K562 (cell line): ENCODE data around the gene CDKL5. TPM values are rescaled to one million over a fixed set of nuclear protein-coding genes. Genes with fewer than 3 reads are reported as not detected.

ENCODE experiments used
- ATAC-seq: fragments of 200-7000 bp; cut with Tn5 transposase; 3 replicates; pipeline ENCODE4 v1.9.1; 2020; ENCODE audit warnings: moderate library complexity
- BruUV-seq: library from RNA; stranded (reverse); fragments of 400-500 nt; replicated peaks from 2 replicates; lab custom pipeline; 2021; lab: Mats Ljungman, UMichigan
- CTCF ChIA-PET: fragments of 300-600 bp; formaldehyde crosslinking; extraction: SDS; loops from one replicate; lab custom pipeline; 2021; ENCODE audit warnings: low intra/inter-chr PET ratio; lab: Yijun Ruan, JAX
- POLR2A ChIA-PET: fragments of 300-600, 350-650 bp; sonication (Branson Sonifier 250); formaldehyde crosslinking; extraction: SDS; loops from one replicate; lab custom pipeline; 2021; ENCODE audit warnings: antibody characterized with exemption, inconsistent platforms; lab: Yijun Ruan, JAX
- DNase-seq, 4 experiments: peaks; one replicate each; pipeline versions ENCODE4 v3.0.0 to v3.0.0-alpha.2; 2011 to 2018; ENCODE audit warnings: low spot score in 3 of 4, mixed read lengths in 3 of 4; ENCODE audit errors: extremely low read depth in 1 of 4
- FAIRE-seq: peaks from 2 replicates; lab custom pipeline; 2011; peaks lifted over from hg19 to GRCh38; lab: Jason Lieb, UNC
- H2AFZ ChIP-seq: 2 replicates; pipeline ENCODE4 v1.6.0; 2011; ENCODE audit warnings: low read depth, low read length, control low read depth, inconsistent platforms
- H3K27ac ChIP-seq: fragments of 200-600 bp; 3 replicates; pipeline ENCODE4 v1.8.0; 2011; ENCODE audit warnings: low read depth, mild to moderate bottlenecking, control low read depth, inconsistent platforms, low read length, moderate library complexity, mixed read lengths; ENCODE audit errors: extremely low read depth
- H3K27me3 ChIP-seq, 2 experiments: fragments of 300-600 bp in 1 of 2; 2 replicates in 1 of 2; 3 replicates in 1 of 2; pipeline versions ENCODE4 v1.6.0 to v1.8.0; 2011; ENCODE audit warnings: inconsistent platforms in 2 of 2, low read length in 2 of 2, mild to moderate bottlenecking in 1 of 2, mixed read lengths in 1 of 2, moderate library complexity in 1 of 2; ENCODE audit not compliant: control insufficient read depth in 2 of 2, insufficient read depth in 2 of 2
- H3K36me3 ChIP-seq: fragments of 300-600 bp; 3 replicates; pipeline ENCODE4 v1.8.0; 2011; ENCODE audit warnings: mild to moderate bottlenecking, low read length, inconsistent platforms; ENCODE audit not compliant: control insufficient read depth, insufficient read depth
- H3K4me1 ChIP-seq, 2 experiments: fragments of 200-600 bp in 1 of 2; replicated peaks in 1 of 2; 2 replicates in 1 of 2; 3 replicates in 1 of 2; pipeline versions ENCODE4 v1.5.1 to v1.8.0; 2011; ENCODE audit warnings: inconsistent platforms in 2 of 2, low read length in 2 of 2, mild to moderate bottlenecking in 1 of 2, mixed read lengths in 1 of 2, moderate library complexity in 1 of 2; ENCODE audit not compliant: control insufficient read depth in 2 of 2, insufficient read depth in 2 of 2
- H3K4me2 ChIP-seq: 2 replicates; pipeline ENCODE4 v1.6.1; 2011; ENCODE audit warnings: low read length, control low read depth, inconsistent platforms, mixed read lengths; ENCODE audit not compliant: insufficient read depth
- H3K4me3 ChIP-seq: fragments of 200-600 bp; sonication (generic), shearing (Covaris generic); 2 replicates; pipeline ENCODE4 v1.5.1; 2016; ENCODE audit warnings: control low read depth, inconsistent platforms
- H3K79me2 ChIP-seq: fragments of 200-600 bp; 3 replicates; pipeline ENCODE4 v1.8.0; 2011; ENCODE audit warnings: low read length, inconsistent platforms; ENCODE audit not compliant: control insufficient read depth, insufficient read depth
- H3K9ac ChIP-seq, 2 experiments: 2 replicates each; pipeline versions ENCODE4 v1.6.0 to v1.6.1; 2011; ENCODE audit warnings: low read depth in 2 of 2, low read length in 2 of 2, control low read depth in 1 of 2, inconsistent platforms in 1 of 2, mild to moderate bottlenecking in 1 of 2, mixed read lengths in 1 of 2; ENCODE audit not compliant: insufficient read depth in 1 of 2
- H3K9me1 ChIP-seq: one replicate; pipeline ENCODE4 v1.6.0; 2011; ENCODE audit warnings: inconsistent platforms, mild to moderate bottlenecking, low read length, moderate library complexity; ENCODE audit not compliant: control insufficient read depth, insufficient read depth
- H3K9me3 ChIP-seq: replicated peaks from 2 replicates; pipeline ENCODE4 v1.5.1; 2011; ENCODE audit warnings: low read depth, low read length, inconsistent platforms; ENCODE audit not compliant: control insufficient read depth, insufficient read depth
- H4K20me1 ChIP-seq: replicated peaks from 2 replicates; pipeline ENCODE4 v1.6.1; 2011; ENCODE audit warnings: low read length, inconsistent platforms, mixed read lengths; ENCODE audit not compliant: control insufficient read depth, insufficient read depth
- CCNT2 ChIP-seq: IDR thresholded peaks from 2 replicates; pipeline ENCODE4 v1.6.1; 2011; ENCODE audit warnings: borderline replicate concordance, low read depth, mild to moderate bottlenecking, moderate library complexity, mixed read lengths, low read length; ENCODE audit not compliant: insufficient read length; ENCODE audit errors: extremely low read depth
- CHD2 ChIP-seq: IDR thresholded peaks from 2 replicates; pipeline ENCODE4 v1.6.1; 2011; ENCODE audit warnings: low read depth, low read length
- HDAC6 ChIP-seq: IDR thresholded peaks from 2 replicates; pipeline ENCODE4 v1.6.1; 2012; ENCODE audit warnings: low read depth, mild to moderate bottlenecking, control low read depth, inconsistent platforms, low read length, moderate library complexity
- IFI16 ChIP-seq: fragments of 250-450 bp; sonication (Bioruptor Pico); IDR thresholded peaks from 2 replicates; pipeline ENCODE4 v2.1.2; 2022; ENCODE audit warnings: mild to moderate bottlenecking, inconsistent platforms
- JUND ChIP-seq, 2 experiments: IDR thresholded peaks; 2 replicates in 1 of 2; 3 replicates in 1 of 2; pipeline ENCODE4 v1.6.1; 2011; ENCODE audit warnings: borderline replicate concordance in 2 of 2, low read depth in 2 of 2, low read length in 2 of 2, improper control_type of control experiment in 1 of 2, missing biosample characterization in 1 of 2, missing genetic modification characterization in 1 of 2, missing genetic modification reagents in 1 of 2
- KDM2B ChIP-seq: fragments of 250-450 bp; sonication (Bioruptor Pico); IDR thresholded peaks from 2 replicates; pipeline ENCODE4 v1.8.0; 2021; ENCODE audit warnings: mild to moderate bottlenecking, moderate library complexity
- MTA2 ChIP-seq: fragments of 450-650 bp; IDR thresholded peaks from 2 replicates; pipeline ENCODE4 v1.6.1; 2016; ENCODE audit warnings: low read depth
- NR3C1 ChIP-seq: sonication (generic); formaldehyde crosslinking; IDR thresholded peaks from 2 replicates; pipeline ENCODE4 v1.8.1; 2022; ENCODE audit warnings: missing genetic modification reagents
- TCFL5 ChIP-seq: fragments of 250-450 bp; sonication (Bioruptor Pico); conservative IDR thresholded peaks from 2 replicates; pipeline ENCODE4 v1.6.1; 2021; ENCODE audit warnings: mild to moderate bottlenecking, moderate library complexity, matching md5 sums
- THRAP3 ChIP-seq: fragments of 450-650 bp; IDR thresholded peaks from 2 replicates; pipeline ENCODE4 v1.6.1; 2016; ENCODE audit warnings: mild to moderate bottlenecking, inconsistent platforms, borderline replicate concordance
- ZNF165 ChIP-seq: fragments of 250-450 bp; sonication (Bioruptor Pico); IDR thresholded peaks from 2 replicates; pipeline ENCODE4 v1.4.0; 2020; ENCODE audit warnings: borderline replicate concordance
- WGBS: fragments of 100-300 bp; shearing (Covaris generic); methylation state at CpG from one replicate; pipeline ENCODE4 v1.1.6; 2016; ENCODE audit warnings: low coverage, mixed read lengths; ENCODE audit not compliant: insufficient coverage; ENCODE audit errors: missing lambda C conversion rate; 5-methylcytosine and 5-hydroxymethylcytosine counted together
- in situ Hi-C: fragments of 300-500 bp; cut with MboI; formaldehyde crosslinking; loops from 4 replicates; pipeline ENCODE4 v1.15.0; 2018; ENCODE audit warnings: inconsistent platforms, mixed read lengths
- intact Hi-C: fragments of 100-400 bp; cut with micrococcal nuclease; formaldehyde crosslinking; loops from 2 replicates; pipeline ENCODE4 v1.14.2; 2022
- polyA plus RNA-seq, 8 experiments: library from polyadenylated mRNA; depleted of rRNA in 4 of 8; stranded (reverse) in 5 of 8; unstranded in 3 of 8; fragments of >200 nt; fragmentation: Nextera tagmentation in 2 of 8; fragmentation: Illumina TruSeq in 1 of 8; extraction: Ambion mirVana in 2 of 8; extraction: Trizol in 1 of 8; gene quantifications; 2 replicates each; pipeline versions ENCODE4 v1.2.1 to v1.2.3, GENCODE V29; 2011 to 2014; ENCODE audit warnings: inconsistent platforms in 1 of 8, missing spikeins in 1 of 8
- total RNA-seq, 7 experiments: library from RNA; depleted of rRNA in 6 of 7; stranded (reverse); fragments of >200 nt in 6 of 7; fragmentation: Illumina TruSeq in 2 of 7; extraction: Trizol in 2 of 7; gene quantifications; 2 replicates each; pipeline versions ENCODE4 v1.2.1 to v1.2.3, GENCODE V29; 2011 to 2021; ENCODE audit warnings: low replicate concordance in 1 of 7
- TF ChIP-seq, protein P1 (sequence below), 2 experiments: fragments of 450-650 bp in 1 of 2; sonication (generic) in 1 of 2; formaldehyde crosslinking; conservative IDR thresholded peaks; 2 replicates each; pipeline versions ENCODE4 v1.4.0 to v1.8.1; 2020 to 2022; ENCODE audit warnings: mild to moderate bottlenecking in 1 of 2, missing genetic modification reagents in 1 of 2
- TF ChIP-seq, protein P2 (sequence below): sonication (generic); formaldehyde crosslinking; IDR thresholded peaks from 2 replicates; pipeline ENCODE4 v1.4.0; 2020; ENCODE audit warnings: mild to moderate bottlenecking, missing genetic modification reagents
- TF ChIP-seq, protein P3 (sequence below): sonication (generic); formaldehyde crosslinking; IDR thresholded peaks from 2 replicates; pipeline ENCODE4 v1.9.0; 2022; ENCODE audit warnings: mild to moderate bottlenecking, missing genetic modification reagents
- TF ChIP-seq, protein P4 (sequence below): sonication (generic); formaldehyde crosslinking; IDR thresholded peaks from 2 replicates; pipeline ENCODE4 v1.8.0; 2023; ENCODE audit warnings: mild to moderate bottlenecking, missing genetic modification reagents

Gene CDKL5
- total and polyA plus RNA-seq, 9 of the 15 experiments (the other 6 are each of a cell fraction or from before 2014, with no cell fraction given), result under 0.01 to 0.21 (median 0.04) TPM

DNA sequence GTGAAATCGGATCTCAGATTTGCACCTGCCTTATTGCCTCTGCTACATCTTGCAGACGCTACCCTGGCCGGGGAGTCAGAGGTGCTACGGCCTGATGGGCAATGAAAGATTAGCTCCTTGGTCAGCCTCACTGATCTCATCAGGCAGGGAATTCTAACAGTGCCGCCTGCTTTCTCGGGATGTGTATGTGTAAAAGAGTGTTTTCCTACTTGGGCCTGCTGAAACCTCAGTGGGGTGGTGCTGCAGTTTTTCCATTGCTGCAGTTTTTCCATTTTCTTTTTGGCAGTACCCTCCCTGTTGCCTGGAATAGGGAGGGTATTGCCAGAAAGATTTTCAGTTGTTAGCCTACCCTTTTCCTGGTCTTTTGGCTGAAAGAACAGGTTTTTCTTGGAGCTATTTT, 117.5 kb downstream of the CDKL5 start:
- ChIA-PET POLR2A (no interaction called here), CTCF (no interaction called here)
- FAIRE-seq (no peak), DNase-seq (no peak), ATAC-seq (no peak)
- 0% methylated on average over 6 of the region's 6 CpGs for WGBS
- Histone ChIP-seq H3K4me3 (no peak overlapping the region), H3K27ac (no peak overlapping the region), H3K9me3 (no peaks in the 10 kb centered on the region), H3K4me1 (no peaks in the 10 kb centered on the region), H3K9ac (no peak overlapping the region), H3K36me3 (no peaks in the 10 kb centered on the region), H3K4me2 (no peak overlapping the region), H4K20me1 (no peaks in the 10 kb centered on the region), H3K79me2 (no peaks in the 10 kb centered on the region), H3K9me1 (no peaks in the 10 kb centered on the region), H2AFZ (no peak overlapping the region), H3K27me3 (no peaks in the 10 kb centered on the region)
- in situ Hi-C loops (no loop called here), intact Hi-C loops (no loop called here)
- TF ChIP-seq, protein P1, sequence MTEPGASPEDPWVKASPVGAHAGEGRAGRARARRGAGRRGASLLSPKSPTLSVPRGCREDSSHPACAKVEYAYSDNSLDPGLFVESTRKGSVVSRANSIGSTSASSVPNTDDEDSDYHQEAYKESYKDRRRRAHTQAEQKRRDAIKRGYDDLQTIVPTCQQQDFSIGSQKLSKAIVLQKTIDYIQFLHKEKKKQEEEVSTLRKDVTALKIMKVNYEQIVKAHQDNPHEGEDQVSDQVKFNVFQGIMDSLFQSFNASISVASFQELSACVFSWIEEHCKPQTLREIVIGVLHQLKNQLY (CRISPR knock-in tag; conservative IDR thresholded peaks at IDR 0.05), result no peak
- TF ChIP-seq IFI16 (CRISPR knock-in tag), result no peak
- TF ChIP-seq MTA2, result no peak
- TF ChIP-seq, protein P2, sequence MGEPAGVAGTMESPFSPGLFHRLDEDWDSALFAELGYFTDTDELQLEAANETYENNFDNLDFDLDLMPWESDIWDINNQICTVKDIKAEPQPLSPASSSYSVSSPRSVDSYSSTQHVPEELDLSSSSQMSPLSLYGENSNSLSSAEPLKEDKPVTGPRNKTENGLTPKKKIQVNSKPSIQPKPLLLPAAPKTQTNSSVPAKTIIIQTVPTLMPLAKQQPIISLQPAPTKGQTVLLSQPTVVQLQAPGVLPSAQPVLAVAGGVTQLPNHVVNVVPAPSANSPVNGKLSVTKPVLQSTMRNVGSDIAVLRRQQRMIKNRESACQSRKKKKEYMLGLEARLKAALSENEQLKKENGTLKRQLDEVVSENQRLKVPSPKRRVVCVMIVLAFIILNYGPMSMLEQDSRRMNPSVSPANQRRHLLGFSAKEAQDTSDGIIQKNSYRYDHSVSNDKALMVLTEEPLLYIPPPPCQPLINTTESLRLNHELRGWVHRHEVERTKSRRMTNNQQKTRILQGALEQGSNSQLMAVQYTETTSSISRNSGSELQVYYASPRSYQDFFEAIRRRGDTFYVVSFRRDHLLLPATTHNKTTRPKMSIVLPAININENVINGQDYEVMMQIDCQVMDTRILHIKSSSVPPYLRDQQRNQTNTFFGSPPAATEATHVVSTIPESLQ (CRISPR knock-in tag), result no peak
- no peak for TF ChIP-seq CCNT2
- TF ChIP-seq, protein P3, sequence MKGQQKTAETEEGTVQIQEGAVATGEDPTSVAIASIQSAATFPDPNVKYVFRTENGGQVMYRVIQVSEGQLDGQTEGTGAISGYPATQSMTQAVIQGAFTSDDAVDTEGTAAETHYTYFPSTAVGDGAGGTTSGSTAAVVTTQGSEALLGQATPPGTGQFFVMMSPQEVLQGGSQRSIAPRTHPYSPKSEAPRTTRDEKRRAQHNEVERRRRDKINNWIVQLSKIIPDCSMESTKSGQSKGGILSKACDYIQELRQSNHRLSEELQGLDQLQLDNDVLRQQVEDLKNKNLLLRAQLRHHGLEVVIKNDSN (CRISPR knock-in tag), result no peak
- TF ChIP-seq, protein P4, sequence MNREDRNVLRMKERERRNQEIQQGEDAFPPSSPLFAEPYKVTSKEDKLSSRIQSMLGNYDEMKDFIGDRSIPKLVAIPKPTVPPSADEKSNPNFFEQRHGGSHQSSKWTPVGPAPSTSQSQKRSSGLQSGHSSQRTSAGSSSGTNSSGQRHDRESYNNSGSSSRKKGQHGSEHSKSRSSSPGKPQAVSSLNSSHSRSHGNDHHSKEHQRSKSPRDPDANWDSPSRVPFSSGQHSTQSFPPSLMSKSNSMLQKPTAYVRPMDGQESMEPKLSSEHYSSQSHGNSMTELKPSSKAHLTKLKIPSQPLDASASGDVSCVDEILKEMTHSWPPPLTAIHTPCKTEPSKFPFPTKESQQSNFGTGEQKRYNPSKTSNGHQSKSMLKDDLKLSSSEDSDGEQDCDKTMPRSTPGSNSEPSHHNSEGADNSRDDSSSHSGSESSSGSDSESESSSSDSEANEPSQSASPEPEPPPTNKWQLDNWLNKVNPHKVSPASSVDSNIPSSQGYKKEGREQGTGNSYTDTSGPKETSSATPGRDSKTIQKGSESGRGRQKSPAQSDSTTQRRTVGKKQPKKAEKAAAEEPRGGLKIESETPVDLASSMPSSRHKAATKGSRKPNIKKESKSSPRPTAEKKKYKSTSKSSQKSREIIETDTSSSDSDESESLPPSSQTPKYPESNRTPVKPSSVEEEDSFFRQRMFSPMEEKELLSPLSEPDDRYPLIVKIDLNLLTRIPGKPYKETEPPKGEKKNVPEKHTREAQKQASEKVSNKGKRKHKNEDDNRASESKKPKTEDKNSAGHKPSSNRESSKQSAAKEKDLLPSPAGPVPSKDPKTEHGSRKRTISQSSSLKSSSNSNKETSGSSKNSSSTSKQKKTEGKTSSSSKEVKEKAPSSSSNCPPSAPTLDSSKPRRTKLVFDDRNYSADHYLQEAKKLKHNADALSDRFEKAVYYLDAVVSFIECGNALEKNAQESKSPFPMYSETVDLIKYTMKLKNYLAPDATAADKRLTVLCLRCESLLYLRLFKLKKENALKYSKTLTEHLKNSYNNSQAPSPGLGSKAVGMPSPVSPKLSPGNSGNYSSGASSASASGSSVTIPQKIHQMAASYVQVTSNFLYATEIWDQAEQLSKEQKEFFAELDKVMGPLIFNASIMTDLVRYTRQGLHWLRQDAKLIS, result no peak
- TF ChIP-seq ZNF165 (CRISPR knock-in tag), result no peak
- no peak for TF ChIP-seq NR3C1
- no peak for TF ChIP-seq HDAC6
- TF ChIP-seq TCFL5 (CRISPR knock-in tag), result no peak
- no peak for TF ChIP-seq JUND (IDR thresholded peaks at IDR 0.05; ENCODE audit: borderline replicate concordance, low read depth, low read length)
- TF ChIP-seq JUND (tag; IDR thresholded peaks at IDR 0.05; ENCODE audit: borderline replicate concordance, low read depth, low read length), result no peak
- TF ChIP-seq THRAP3, result no peak
- TF ChIP-seq KDM2B (CRISPR knock-in tag), result no peak
- no peak for TF ChIP-seq CHD2
- no TSS peak for BruUV-seq
